RCC 7860 (cell line): ENCODE measurements around the gene ITGA6.

Experiments used
- DNase-seq: peaks from one replicate; pipeline ENCODE4 v3.0.0-alpha.2; 2015; ENCODE audit warnings: low spot score
- FAIRE-seq: peaks from 2 replicates; lab custom pipeline; 2012; peaks lifted over from hg19 to GRCh38; lab: Jason Lieb, UNC

ITGA6 gene

DNA sequence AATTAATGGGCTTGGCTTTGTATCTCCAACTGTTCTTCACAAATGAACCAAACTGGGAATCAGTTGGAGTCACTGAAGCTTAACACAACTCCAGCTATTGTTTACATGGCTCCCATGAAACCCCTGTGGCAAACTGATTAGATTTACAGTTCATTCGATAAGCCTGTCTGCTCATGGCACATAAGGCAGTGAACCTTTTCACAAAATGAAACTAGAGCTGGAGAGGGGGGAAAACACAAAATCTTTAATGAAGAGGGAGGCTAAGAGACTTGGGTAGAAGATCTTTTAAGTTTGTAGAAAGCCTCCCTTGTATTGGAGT, 11.6 kb upstream of the ITGA6 start:
- no peak for DNase-seq
- no peak for FAIRE-seq

DNA sequence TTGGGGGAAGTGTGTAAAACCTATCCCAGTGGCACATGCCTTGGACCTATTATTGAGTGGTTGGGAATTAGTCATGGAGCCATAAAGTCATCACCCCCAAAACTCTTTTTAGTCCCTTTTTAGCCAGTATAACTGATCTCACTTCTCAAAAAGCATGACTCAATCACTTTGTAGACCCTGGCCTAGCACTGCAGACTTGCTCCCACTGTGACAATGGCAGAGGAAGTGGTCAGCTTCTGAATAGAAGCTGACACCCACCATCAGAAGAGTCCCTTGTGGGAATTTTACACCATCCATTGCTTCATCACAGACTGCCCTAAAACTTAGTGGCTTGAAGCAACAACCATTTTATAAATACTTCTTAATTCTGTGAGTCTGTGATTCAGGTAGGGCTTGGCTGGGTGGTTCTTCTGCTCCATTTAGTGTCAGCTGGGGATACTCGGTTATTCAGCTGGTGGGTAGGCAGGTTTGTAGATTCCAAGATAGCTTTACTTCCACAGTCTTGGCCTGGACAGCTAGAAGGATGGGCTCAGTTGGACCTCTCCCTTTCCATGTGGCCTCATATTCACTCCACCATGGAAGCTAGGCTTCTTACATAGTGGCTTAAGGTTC, 10.8 kb upstream of the ITGA6 start:
- FAIRE-seq, result no peak
- no peak for DNase-seq

DNA sequence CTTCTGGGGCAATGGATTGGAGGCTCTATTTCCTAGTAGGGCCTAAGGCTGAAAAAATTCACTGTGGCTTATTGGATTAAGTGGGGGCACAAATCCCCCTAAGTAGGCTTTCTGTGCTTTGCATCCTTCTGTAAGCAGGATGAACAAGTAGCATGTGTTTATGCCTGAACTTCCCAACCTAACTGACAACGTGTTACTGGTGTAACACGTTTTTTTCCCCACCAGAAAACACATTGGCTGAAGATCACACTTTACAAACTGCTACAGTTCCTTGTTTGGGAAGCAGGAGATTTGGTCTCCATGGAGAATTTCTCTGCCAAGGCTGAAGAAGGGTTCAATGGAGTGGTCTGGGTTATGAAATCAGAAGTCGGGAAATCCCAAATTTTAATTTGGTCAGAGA, 7.2 kb upstream of the ITGA6 start:
- DNase-seq, result no peak
- FAIRE-seq, result no peak

DNA sequence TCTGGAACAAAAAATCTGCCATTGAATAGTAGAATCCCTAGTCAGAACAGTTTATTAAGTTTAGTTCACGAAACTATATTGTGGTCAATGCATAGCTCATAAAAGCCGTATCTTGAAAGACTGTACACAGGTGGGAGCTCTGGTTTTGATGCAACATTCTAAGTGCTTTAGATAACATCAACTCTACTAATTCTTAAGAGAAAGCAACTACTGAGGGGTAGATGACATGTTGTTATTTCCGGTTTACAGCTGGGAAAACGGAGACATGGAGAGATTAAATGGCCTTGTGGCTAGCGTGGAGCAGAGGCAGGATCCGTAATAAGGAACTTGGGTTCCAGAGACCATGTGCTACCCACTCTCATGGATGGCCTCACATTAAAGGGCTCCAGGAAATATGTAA, 4.2 kb upstream of the ITGA6 start:
- no peak for FAIRE-seq
- DNase-seq, result no peak

DNA sequence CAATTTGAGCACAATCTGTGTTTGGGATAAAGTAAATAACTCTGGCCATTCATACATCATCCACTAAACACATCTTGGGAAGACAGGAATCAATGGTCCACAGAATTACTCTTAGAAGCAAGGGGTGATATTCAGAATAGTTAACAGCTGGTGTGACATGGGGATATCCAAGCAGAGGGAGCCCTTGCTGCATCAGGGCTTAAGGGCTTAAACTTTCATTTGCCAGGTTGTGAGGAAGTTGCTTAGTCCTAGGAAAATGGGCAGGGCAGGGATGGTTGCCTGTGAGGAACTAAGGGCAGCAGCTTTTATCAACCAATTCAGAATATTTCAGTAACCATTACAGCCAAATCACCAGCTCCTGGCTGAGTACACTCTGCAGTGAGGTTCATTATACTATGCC, 2.0 kb upstream of the ITGA6 start:
- FAIRE-seq, result no peak
- DNase-seq, result no peak

DNA sequence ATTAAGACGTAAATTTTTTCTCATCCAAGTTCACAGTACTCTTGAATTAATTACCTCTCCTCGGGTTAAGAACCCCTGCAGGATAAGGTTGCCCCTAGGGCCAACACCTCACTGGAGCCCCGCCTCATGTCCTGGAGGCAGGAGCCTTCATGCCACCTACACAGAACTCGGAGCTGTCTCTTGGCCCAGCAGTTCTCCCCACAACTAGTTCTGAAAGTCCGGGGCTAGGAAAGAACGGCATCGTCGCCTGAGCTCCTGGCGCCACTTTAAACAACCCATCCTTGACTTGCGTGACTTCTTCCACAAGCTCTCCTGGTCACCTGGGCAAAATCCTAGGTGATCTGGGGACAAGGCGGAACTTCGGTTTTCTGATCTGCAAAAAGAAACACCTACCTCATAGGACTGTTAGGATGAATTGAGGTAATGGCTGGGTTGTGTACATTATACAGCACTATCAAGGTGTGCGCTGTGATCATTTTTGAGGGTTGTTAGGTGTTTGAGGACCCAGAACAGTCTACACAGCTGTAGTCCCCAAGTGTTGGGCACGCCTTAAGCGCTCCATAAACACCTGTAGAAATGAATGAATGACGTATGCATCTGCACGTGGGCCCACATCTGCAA, 641 bp upstream of the ITGA6 start:
- FAIRE-seq, result no peak
- DNase-seq, result no peak

DNA sequence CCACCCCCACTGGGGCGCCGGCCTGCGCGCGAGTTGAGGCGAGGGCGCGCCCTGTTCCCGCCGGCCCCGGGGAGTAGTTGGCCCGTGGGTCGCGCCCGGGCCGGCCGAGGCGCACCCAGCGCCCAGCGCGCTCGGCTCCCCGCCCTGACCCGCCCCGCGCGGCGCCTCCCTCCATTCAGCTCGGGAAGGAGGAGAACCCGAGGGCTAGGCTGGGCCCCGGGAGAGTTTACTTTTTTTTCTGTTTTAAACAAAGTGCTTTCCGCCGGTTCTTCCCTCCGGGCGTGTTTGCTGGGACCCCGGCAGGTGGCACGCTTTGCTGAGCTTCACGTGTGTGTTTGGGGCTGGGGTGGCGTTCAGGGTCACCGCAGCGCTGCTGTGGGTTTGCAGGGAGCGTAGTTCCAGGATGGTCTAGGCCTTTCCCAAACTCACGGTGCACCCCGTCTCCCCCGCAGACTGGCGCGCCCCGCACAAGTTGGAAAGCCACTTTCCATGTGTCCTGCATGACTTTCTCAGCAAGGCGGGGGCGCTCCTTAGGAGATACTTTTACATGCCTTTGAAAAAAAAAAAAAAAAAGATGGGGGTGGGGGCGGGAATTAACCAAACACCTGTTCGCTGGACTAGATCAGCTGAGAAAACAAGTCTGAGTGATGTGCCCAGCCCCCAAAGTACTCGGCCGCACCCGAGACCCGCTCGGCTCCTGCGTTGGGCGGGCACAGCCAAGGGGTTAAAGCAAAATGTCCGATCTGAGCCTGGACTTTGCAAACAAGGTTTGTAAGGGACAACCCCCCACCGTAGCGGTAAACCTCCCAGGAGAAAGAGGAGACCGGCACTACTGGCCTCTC, 825 bp downstream of the ITGA6 start:
- DNase-seq, result no peak
- no peak for FAIRE-seq

DNA sequence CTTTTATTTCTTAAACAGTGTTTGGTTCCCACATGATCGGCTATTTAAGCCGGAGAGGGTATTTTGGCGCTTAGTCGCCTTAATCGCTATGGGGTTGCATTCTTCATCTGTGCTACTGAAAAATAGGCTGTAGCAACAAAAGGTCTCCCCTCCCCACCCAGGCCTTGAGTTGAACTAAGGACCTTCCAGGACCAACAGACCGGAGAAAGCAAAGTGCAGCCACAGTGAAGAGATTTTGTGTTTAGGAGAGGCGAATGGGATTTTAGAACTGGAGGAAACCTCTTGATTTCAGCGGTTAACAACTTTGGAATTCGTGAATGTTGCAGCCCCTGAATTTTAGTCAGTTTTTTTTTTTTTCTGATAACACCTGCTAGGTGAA, 1.4 kb downstream of the ITGA6 start:
- no peak for FAIRE-seq
- DNase-seq, result no peak

DNA sequence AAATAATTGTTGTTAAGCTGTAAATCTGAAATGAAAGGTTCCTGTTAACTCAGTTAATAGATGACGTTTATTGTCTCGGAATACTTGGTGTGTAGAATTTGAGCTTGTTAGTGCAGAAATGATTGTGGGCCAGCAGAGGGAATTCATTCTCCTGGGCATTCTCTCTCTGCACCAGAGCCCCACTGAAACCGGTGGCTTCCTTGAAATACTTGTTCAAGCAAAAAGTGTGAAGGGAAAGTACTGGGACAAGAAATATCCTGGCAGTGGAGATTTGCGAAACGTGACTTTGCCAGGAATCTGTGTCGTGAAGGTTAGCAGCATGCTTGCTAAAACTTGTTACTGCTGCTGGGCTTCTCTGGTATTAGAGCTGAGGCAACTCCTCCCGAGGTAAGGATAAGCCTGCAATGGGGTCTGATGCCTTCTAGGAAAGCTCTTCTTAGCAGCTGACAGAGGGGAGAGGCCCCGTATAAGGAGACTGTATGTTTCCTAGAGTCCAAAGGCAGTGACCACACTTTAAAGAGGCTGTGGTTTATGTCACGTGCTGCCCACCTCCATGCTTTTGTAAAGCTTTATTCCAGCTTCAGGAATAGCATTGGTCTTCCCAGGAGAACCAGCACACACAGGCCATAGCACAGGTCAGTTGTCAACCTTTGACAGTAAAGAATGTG, 2.0 kb downstream of the ITGA6 start:
- DNase-seq (no peak), FAIRE-seq (no peak)

DNA sequence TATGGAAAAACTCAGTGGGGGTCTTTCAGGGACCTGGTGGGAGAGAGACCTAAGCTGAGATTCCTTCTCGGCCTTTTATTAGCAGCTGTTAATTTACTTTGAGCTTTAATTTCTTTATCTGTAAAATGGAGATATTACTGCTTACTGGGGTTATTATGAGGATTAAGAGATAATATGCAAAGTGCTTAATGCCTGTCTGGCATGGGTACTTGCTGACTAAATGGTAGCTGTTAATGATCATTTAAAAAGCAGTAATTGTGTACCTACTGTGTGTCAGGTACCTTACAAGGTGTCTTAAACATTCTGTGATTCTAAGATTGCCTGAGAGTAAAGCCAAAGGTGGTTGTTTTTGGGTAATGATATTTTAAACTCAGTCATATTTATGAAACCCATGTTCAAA, 2.6 kb downstream of the ITGA6 start:
- DNase-seq, result no peak

DNA sequence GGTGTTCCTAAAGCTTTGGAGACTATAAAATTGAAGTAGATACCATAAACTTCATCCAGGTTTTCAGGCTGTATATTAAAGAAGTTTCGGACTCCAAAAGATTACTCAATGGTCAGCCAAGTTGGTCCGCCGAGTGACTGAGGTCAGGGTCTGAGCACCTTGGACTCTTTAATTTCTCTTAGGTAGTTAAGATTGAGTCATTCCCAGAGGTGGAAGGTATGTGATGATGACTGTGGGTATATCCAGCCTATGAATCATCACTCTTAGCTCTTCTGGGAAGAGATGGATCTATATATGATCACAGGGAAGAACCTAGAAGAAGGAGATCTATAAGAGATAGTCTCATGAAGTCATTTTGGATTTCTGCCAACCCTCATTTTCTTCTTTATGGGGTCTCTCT, 3.3 kb downstream of the ITGA6 start:
- DNase-seq (peak; percentile 44), FAIRE-seq (no peak)

More for the DNA sequence above, 2.6 kb downstream of the ITGA6 start:
- FAIRE-seq, result no peak

DNA sequence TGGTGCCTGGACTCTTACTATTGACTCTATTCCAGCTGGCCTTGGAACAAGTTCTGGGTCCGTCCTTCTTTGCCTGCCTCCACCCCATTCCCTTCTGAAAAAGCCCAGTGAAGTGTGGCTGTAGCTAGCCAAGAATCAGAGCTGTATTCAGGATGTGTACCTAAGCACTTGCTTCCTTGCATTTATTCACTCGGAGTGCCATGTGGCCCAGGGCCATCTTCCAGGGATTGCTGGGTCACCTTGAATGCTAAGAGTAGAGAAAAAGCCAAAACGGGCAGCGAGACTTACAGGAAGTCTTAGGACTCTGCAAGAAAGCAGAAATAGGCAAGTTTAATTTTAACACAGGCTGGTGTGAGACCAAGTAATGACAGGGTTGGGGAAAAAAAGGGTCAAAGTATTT, 4.1 kb downstream of the ITGA6 start:
- DNase-seq (no peak), FAIRE-seq (no peak)

DNA sequence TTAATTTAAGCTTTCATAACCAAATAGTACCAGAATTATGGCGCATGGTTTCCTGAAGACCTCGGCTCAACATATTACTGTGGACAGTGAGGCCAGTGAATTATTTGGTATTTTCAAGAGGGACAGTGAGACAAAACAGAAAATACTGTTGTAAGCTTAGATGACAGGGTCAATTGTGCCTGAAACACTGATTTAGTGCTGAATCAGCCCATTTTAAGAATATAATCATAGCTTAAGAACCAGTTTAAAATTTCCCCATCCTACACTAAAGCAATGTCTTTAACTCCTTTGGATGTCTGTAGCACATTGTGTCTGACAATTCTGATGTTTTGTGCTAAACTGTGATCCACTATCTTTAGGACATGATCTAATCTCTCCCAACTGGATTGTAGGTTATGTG, 4.6 kb downstream of the ITGA6 start:
- DNase-seq (no peak), FAIRE-seq (no peak)

DNA sequence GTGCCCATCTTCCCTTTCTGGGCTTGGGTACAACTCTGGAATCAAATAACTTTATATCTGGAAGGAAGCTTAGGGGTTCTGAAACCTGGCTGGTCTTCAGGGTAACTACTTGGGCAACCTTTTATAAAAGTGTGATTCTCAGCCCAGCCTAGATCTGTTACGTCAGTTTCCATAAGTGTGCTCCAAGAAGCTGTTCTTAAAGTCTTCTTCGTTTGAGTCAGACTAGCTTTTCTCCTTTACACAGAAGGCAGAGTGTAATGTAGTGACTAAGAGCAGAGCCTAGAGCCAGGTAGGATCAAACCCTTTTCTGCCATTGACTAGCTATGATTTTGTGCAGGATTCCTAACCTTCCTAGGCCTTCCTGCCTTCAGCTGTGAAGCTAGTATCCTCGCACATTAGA, 5.8 kb downstream of the ITGA6 start:
- FAIRE-seq, result no peak
- no peak for DNase-seq

DNA sequence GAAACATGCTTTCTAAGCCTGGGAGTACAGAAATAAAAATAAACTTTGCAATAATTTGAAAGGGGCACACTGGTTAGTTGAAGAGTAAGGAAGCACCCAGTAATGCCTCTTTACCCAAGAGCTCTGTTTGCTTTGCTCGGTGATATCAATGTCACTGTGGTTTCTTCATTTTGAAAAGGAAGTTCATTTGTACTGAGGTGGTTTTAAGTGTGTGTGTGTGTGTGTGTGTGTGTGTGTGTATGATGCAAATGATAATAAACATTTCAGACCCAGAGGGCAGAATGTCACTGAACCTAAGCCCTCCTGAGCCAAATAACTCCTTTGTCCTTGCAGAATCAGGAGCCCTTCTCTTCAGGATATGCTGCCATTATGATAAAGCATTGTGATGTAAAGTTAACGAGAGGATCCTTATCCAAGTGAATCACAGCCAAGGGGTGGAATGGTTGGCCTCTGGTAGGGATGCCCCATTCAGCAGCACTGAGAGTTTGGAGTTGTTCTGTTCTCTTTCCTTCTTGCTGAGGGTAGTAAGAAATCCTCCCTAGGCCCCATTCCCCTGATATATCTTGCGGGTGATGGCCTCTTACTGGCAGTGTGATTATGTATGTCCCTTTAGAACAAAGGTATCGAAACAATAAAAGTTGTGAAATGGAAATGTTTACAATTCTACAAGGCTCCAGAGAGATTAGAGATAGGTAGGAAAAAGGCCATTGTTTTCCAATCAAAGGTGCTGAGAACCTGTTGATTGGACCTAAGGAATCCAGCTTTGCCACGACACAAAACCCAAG, 7.6 kb downstream of the ITGA6 start:
- FAIRE-seq (no peak), DNase-seq (no peak)

DNA sequence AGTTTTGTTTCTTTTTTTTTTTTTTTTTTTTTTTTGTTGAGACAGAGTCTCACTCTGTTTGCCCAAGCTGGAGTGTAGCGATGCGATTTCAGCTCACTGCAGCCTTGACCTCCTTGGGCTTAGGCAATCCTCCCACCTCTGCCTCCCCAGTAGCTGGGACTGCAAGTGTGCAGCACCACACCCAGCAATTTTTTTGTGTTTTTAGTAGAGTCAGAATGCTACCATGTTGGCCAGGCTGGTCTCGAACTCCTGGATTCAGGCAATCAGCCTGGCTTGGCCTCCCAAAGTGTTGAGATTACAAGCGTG, 8.2 kb downstream of the ITGA6 start:
- no peak for DNase-seq
- no peak for FAIRE-seq

DNA sequence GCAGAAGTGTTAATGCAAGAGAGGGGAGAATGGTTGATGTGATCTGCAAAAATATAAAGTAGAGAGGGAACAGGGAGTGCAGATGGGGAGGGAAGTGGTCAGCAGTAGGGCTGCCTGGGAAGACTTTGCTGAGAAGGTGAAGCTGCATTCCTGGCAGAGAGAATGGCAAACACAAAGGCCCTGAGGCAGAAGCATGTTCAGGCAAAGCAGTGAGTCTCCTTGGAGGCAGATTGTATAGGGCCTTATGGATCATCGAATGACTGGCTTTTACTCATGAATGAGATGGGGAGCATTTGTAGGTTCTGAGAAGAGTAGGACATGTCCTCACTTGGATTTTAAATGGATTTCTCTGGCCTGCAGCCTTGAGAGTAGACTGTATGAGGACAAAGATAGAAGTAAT, 9.5 kb downstream of the ITGA6 start:
- FAIRE-seq (no peak), DNase-seq (no peak)

DNA sequence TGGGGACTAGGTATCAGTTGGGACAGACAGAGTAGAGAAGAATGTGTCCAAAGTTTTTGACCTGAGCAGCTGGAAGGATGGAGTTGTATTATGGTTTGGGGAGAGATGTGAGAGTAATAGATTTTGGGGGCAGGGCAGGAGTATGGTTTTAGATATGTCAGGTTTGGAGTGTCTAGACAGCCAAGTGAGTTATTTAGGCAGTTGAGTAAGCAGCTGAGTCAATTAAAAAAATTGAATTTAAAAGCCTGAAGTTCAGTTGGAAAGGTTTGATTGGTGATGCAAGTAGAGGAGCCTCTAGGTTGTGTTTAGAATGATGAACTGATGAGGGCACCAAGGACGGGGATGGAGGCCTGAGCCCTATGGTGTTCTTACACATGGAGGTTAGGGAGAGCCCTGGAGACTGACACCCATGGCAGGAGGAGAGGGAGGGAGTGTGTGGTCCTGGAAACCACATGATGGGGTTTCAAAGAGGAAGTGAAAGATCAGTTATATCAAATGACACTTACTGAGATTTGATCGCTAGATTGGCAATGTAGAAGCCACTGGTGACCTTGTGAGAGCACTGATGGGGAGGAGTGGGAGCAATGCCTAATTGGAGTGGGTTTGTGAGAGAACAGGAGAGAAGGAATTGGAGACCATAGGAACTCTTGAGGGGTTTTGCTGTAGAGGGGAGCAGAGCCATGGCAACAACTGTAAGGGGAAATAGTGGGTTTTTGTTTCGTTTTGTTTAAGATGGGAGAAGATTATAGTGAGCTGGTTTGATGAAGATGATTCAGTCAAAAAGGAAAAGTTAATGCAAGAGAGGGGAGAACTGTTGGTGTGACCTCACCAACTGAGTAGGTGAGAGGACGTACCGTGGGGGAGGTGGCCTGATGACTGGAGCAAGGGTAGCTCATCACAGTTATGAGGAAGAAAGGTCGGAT, 10.3 kb downstream of the ITGA6 start:
- no peak for FAIRE-seq
- DNase-seq, result peak; percentile 53

DNA sequence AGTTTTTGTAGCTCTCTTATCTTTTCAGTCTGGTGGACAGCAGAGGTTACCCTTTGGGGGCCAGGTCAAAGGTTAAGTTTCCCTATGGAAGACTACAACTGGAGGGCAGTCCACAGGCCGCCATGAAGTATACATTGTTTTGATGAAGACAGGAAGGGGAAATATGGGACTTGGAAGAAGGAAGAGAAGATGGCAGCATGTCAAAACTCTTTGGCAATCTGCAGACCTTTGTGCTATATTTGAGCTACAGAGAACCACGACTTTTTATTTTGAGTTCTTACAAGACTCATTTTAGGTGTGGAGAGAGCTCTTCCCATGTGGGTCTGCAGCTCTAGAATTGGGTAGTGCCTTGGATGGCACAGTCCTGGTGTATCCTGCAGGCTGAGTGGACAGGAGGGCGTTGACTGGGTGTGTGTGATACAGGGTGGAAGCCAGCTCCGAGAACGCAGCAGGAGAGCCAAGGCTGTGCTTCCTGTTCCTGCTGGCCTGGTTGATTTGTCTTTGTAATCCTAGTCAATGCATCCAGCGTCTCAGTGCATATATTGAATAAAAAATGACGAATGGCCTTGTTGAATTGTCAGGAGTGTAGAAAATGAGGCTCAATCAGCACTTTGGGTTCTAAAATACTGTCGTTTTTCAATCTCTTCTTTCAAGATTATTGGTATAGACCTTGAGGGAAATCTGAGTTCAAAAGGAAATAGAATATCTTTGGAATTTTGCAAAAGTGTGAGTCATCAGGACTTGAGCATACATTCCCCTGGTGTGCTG, 11.5 kb downstream of the ITGA6 start:
- no peak for FAIRE-seq
- peak; percentile 50 for DNase-seq

DNA sequence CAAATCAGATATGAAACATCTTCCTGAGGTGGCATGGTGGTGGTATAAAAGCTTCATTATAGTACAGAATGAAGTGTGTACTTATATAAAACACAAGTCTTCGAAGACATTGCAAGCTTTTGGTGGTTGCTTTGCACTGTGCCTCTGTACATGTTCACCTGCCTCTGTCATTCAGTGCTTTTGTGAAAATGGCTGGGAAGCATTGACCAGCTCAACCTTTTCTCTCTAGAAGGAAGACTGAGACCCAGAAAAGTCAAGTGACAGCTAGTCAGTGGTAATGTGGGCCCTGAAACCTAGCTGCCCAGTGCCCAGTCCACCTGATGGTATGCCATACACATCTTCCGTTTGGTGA, 12.1 kb downstream of the ITGA6 start:
- DNase-seq, result no peak
- FAIRE-seq, result no peak
